B cell (primary cell): Measurements from ENCODE around the gene GULP1.

Experiments
- EZH2 ChIP-seq: IDR thresholded peaks from 2 replicates; pipeline ENCODE4 v1.6.1; 2012; ENCODE audit warnings: borderline replicate concordance, low read depth, mild to moderate bottlenecking, moderate library complexity, low read length; ENCODE audit not compliant: insufficient read depth, poor library complexity, severe bottlenecking
- TF ChIP-seq, protein P1 (sequence below): fragments of 200-600 bp; IDR thresholded peaks from one replicate; pipeline ENCODE4 v1.8.0; 2022; ENCODE audit warnings: antibody characterized with exemption, mild to moderate bottlenecking

DNA sequence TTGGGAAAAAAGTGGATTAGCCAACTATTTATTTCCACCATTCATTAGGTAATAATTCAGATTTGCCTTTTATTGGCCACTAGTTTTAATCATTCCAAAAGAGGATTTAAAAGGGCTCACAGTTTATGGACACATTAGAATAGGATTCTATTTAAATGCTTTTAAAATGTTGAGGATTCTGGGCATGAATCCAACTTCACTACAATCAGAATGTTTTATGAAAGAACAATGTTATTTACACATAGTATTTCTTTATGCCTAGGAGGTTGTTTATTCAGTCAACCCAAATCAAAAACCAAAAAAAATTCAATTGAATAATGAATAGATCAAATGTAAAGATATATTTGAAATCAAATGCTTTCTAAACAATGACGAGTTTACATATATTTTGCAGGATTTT, 232.2 kb downstream of the GULP1 start:
- TF ChIP-seq, protein P1, sequence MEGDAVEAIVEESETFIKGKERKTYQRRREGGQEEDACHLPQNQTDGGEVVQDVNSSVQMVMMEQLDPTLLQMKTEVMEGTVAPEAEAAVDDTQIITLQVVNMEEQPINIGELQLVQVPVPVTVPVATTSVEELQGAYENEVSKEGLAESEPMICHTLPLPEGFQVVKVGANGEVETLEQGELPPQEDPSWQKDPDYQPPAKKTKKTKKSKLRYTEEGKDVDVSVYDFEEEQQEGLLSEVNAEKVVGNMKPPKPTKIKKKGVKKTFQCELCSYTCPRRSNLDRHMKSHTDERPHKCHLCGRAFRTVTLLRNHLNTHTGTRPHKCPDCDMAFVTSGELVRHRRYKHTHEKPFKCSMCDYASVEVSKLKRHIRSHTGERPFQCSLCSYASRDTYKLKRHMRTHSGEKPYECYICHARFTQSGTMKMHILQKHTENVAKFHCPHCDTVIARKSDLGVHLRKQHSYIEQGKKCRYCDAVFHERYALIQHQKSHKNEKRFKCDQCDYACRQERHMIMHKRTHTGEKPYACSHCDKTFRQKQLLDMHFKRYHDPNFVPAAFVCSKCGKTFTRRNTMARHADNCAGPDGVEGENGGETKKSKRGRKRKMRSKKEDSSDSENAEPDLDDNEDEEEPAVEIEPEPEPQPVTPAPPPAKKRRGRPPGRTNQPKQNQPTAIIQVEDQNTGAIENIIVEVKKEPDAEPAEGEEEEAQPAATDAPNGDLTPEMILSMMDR: no peak
- TF ChIP-seq EZH2: no peak
